Choroid plexus epithelial cell (primary cell): ENCODE results near the gene PPFIBP2.

Experiments used
- DNase-seq: peaks from one replicate; pipeline ENCODE4 v3.0.0-alpha.2; 2010; ENCODE audit warnings: low read depth
- H3K4me3 ChIP-seq: 2 replicates; pipeline ENCODE4 v1.5.1; 2011; ENCODE audit warnings: low read depth, mild to moderate bottlenecking, control low read depth, low read length, moderate library complexity
- TF ChIP-seq, protein P1 (sequence below): conservative IDR thresholded peaks from 2 replicates; pipeline ENCODE4 v1.5.1; 2011; ENCODE audit warnings: low read depth, mild to moderate bottlenecking, control low read depth, inconsistent platforms, low read length, moderate library complexity

Gene PPFIBP2

DNA sequence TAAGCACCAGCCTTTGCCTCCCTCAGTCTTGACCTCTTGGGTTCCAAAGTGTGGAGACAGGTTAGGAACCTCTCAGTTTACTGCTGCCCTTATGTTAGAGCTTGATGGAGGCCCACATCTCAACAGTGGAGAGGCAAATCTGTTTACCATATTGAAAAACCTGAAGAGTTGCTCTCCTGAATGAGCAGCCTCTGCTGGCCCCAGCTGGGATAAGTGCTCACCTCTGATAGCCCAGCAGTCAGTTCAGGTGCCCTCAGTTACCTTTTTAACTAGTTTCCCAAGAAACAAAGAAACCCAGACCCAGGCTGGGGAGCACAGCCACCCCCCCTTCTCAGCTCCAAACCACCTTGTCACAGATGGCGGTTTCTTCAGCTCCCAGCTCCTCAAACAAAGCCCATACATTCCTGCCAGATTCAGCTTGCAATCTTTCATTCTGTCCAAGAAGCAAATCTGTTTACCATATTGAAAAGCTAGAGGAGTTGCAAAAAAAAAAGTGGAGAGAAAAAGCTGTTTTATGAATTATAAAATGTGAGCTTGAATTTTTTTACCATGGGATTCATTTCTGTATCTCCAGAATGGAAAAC lies 57.2 kb downstream of the PPFIBP2 start:
- TF ChIP-seq, protein P1, sequence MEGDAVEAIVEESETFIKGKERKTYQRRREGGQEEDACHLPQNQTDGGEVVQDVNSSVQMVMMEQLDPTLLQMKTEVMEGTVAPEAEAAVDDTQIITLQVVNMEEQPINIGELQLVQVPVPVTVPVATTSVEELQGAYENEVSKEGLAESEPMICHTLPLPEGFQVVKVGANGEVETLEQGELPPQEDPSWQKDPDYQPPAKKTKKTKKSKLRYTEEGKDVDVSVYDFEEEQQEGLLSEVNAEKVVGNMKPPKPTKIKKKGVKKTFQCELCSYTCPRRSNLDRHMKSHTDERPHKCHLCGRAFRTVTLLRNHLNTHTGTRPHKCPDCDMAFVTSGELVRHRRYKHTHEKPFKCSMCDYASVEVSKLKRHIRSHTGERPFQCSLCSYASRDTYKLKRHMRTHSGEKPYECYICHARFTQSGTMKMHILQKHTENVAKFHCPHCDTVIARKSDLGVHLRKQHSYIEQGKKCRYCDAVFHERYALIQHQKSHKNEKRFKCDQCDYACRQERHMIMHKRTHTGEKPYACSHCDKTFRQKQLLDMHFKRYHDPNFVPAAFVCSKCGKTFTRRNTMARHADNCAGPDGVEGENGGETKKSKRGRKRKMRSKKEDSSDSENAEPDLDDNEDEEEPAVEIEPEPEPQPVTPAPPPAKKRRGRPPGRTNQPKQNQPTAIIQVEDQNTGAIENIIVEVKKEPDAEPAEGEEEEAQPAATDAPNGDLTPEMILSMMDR = no peak

DNA sequence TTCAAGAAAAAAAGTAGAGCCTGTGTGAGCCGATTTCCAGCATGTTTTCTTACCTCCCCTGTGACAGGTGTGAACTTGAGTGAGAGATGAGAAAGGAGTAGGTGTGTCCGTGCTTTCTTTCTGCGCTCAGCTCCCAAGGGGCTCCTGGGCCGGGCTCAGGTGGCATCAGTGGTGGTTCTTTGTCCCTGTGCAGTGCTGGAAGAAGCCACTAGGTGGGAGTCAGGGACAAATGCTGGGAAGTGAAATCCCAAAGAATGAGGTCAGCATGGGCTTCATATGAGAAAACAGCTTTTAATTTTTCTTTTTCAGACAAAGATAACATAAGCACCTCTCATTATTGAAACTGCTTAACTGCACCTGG lies 57.8 kb downstream of the PPFIBP2 start:
- TF ChIP-seq, protein P1 = peak; percentile 99
- H3K4me3 ChIP-seq = no peak overlapping the region
- peak; percentile 79 for DNase-seq

More for the DNA sequence above, 57.2 kb downstream of the PPFIBP2 start:
- no peak for DNase-seq
- H3K4me3 ChIP-seq = no peak overlapping the region

DNA sequence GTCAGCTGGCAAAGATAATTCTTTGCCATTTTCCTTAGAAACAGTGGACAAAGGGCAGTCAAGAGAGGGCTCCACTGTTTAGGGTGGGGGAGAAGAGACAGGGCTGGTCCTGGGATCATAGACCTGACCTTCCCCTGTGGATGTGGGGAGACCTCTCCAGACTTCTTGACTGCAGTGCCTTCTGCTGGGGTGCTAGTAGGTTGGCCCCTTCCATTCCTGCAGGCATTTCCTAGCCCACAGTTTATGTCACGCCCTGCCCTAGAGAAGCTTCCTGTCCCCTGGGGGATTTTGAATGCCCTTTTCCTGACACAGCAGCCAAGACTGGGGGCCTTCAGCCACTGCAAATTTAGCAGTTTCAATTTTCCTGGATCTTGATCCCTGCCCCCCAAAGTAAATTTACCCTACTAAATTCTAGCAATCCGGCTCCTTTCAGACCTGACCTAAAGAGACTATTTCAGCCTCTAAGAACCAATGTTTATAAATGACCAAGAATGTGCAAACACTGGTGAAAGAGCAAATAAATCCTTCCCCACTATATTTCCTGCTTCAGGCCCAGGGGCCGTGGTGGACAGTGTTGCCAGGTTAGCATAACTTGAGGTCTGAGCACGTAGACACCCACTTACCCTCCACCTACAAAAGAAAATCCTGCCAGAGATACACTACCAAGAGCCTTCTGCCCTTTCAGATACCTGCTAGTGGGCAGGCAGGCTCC lies 58.4 kb downstream of the PPFIBP2 start:
- TF ChIP-seq, protein P1 = no peak

DNA sequence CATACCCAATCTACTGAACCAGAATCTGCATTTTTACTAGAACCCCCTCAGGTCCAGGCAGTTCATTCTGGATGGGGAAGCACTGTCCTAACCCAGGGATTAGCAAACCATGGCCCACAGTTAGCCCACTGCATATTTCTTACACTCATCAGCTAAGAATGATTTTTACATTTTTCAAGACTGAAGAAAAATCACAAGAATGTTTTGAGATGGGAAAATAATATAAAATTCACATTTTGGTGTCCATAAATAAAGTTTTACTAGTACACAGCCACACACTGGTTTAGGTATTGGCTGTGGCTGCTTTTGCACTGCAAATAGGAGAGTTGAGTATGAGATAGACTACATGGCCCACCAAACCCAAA lies 59.4 kb downstream of the PPFIBP2 start:
- TF ChIP-seq, protein P1 = no peak
- peak; percentile 58 for DNase-seq
- H3K4me3 ChIP-seq = no peak overlapping the region

More for the DNA sequence above, 58.4 kb downstream of the PPFIBP2 start:
- no peak for DNase-seq
- H3K4me3 ChIP-seq = no peak overlapping the region

DNA sequence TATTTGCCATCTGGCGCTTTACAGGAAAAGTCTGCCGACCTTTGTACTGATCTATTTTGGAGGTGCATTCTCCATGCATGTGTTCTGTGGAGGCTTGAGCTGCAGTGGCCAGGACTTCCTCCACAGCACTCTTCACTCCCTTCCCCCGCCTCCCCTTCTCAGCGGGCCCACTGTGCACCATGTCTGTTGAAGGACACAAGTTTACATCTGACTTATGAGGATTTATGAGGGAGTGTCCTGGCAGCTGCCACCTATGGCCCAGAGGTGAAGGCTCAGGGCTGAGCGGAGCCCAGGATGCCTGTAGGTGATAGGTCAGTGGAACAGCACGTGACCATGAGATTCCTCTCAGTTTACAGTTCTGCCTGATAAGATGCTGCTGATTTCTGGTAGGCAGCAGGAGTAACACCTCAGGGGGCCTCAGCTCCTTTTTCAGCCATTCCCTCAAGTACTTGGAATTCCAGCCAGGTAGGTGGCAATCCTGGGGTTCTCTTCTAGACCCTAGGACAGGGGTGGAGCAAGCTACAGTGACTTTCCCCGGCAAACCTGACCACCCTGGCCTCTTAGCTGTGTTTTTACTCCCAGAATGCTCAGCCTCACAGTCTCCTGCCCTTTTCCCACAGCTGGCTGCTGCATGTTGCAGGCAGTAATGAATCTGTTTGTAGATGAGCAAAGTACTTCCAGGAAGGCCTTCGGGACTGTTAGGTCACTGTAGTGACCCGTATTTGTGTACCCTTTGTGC lies 59.9 kb downstream of the PPFIBP2 start:
- TF ChIP-seq, protein P1 = no peak
- DNase-seq = peak; percentile 46
- H3K4me3 ChIP-seq = no peak overlapping the region

DNA sequence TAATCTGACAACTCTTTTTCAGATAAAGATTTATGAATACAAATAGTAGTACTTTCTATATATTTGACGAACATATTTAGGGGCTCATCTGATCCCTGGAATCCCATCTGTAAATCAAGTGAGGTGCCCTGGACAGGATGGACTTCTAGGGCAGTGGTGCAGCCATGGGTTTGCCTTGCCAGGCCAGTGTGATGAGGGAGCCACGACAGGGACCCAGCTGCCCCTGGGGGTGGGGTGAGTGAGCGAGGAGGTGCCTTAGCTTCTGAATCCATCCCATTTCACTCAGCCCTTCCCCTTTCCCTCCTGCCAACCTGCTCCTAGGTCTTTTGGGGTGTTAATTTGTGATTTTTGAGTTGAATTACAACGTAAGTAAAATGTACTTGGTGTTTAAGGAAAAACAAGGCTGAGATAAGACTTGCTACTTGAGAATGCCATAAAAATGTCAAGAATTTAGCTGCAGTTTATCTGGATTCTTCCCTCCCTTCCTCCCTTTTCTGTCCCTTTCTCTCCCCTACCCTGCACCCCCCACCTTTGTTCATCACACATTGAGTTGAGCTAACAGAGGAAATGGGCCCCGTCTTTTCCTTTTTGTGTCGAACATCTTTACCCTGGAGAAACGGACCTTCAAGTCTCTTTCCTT lies 60.8 kb downstream of the PPFIBP2 start:
- TF ChIP-seq, protein P1 = no peak
- H3K4me3 ChIP-seq = no peak overlapping the region
- no peak for DNase-seq
